ENCODE data around the gene EVPL. TPM values are rescaled to one million over a fixed set of nuclear protein-coding genes. Genes with fewer than 3 reads are reported as not detected.

EVPL gene
- total and polyA plus RNA-seq, 2 of the 13 experiments (the other 11 are each of a cell fraction or from before 2014, with no cell fraction given), result 2.1 to 8.2 TPM

- TF ChIP-seq ZHX2 (IDR thresholded peaks at IDR 0.05; ENCODE audit: low read depth) (peak; percentile 36; the same call in 1 of the 2 replicates), ZHX2 (CRISPR knock-in tag; IDR thresholded peaks at IDR 0.05; ENCODE audit: borderline replicate concordance) (no peak), ZNF530 (CRISPR knock-in tag; IDR thresholded peaks at IDR 0.05; ENCODE audit: low read depth) (no peak), ZIK1 (CRISPR knock-in tag; IDR thresholded peaks at IDR 0.05; ENCODE audit: borderline replicate concordance, low read depth) (no peak), PATZ1 (CRISPR knock-in tag; IDR thresholded peaks at IDR 0.05) (peak; percentile 36; the same call in 1 of the 2 replicates), RARA (CRISPR knock-in tag; IDR thresholded peaks at IDR 0.05) (peak; percentile 49; the same call in 1 of the 2 replicates), MBNL3 (CRISPR knock-in tag; conservative IDR thresholded peaks at IDR 0.05) (no peak), ZNF687 (CRISPR knock-in tag; IDR thresholded peaks at IDR 0.05) (peak; percentile 95), RBAK (CRISPR knock-in tag; IDR thresholded peaks at IDR 0.05) (no peak), ETV5 (CRISPR knock-in tag; IDR thresholded peaks at IDR 0.05; ENCODE audit: borderline replicate concordance) (peak; percentile 75; the same call in 1 of the 2 replicates), ZNF260 (CRISPR knock-in tag; IDR thresholded peaks at IDR 0.05; ENCODE audit: borderline replicate concordance, low read depth) (no peak), TFAP4 (IDR thresholded peaks at IDR 0.05; ENCODE audit: borderline replicate concordance, low read depth) (peak; percentile 58; the same call in 1 of the 2 replicates), ZMYM3 (CRISPR knock-in tag; IDR thresholded peaks at IDR 0.05) (no peak; the same call in 1 of the 2 replicates)
These were observed 5.1 kb upstream of the EVPL start (continued) for GRCh38 chr17:76032073-76032779.

Measured in HepG2 (cell line).